ENCODE results near the gene SLC39A3. TPM values are rescaled to one million over a fixed set of nuclear protein-coding genes. Genes with fewer than 3 reads are reported as not detected.

SLC39A3 gene
- total and polyA plus RNA-seq, 2 experiments from 2014 or later = 33.5 to 47.4 TPM

- no peaks in the 10 kb centered on the region for H3K4me1 Mint-ChIP-seq
- H3K4me3 Mint-ChIP-seq = no peak overlapping the region
- peaks cover 9% of the 10 kb centered on the region for H3K36me3 ChIP-seq (ENCODE audit: insufficient read depth)
These were observed 23.1 kb upstream of the SLC39A3 start for GRCh38 chr19:2762783-2763496.

More at GRCh38 chr19:2762783-2763496, 23.1 kb upstream of the SLC39A3 start:
- Histone ChIP-seq H3K9me2 (ENCODE audit: insufficient read depth) (no peaks in the 10 kb centered on the region), H2AFZ (no peak overlapping the region), H3K27ac (ENCODE audit: low read depth) (no peak overlapping the region), H3K27me3 (ENCODE audit: insufficient read depth) (no peaks in the 10 kb centered on the region), H3K4me3 (no peak overlapping the region), H4K20me1 (replicated peaks; ENCODE audit: insufficient read depth) (no peaks in the 10 kb centered on the region; the same call in 1 of the 2 replicates), H3K4me1 (ENCODE audit: insufficient read depth) (no peaks in the 10 kb centered on the region), H3K4me2 (no peak overlapping the region), H3K79me2 (replicated peaks; ENCODE audit: insufficient read depth) (no peaks in the 10 kb centered on the region), H3F3A (replicated peaks; ENCODE audit: low read depth) (no peaks in the 10 kb centered on the region)
- Mint-ChIP-seq H3K27ac (no peak overlapping the region; the same call in 1 of the 2 replicates), H3K27me3 (ENCODE audit: insufficient read depth, low read depth, poor library complexity) (peaks cover 5% of the 10 kb centered on the region), H3K9me3 (no peaks in the 10 kb centered on the region), H3K36me3 (ENCODE audit: low read depth) (peaks cover 68% of the 10 kb centered on the region)
- ATAC-seq (no peak), DNase-seq (ENCODE audit: low spot score) (no peak)
- TF ChIP-seq STAT1 (IDR thresholded peaks at IDR 0.05; ENCODE audit: unreplicated experiment) (no peak), POLR2AphosphoS5 (IDR thresholded peaks at IDR 0.05; ENCODE audit: low read depth) (no peak), ZNF462 (CRISPR knock-in tag; IDR thresholded peaks at IDR 0.05) (no peak)

Data from GM23338 (cell line).